ENCODE results near the gene PTPRD.
A peak's percentile ranks its signal among the peaks of the same experiment; 100 is the strongest.
"Not testable (repeated sequence)": the region's sequence is repeated elsewhere in the genome, so short reads cannot be mapped to it uniquely, and the experiment has no call there.

PTPRD gene

DNA sequence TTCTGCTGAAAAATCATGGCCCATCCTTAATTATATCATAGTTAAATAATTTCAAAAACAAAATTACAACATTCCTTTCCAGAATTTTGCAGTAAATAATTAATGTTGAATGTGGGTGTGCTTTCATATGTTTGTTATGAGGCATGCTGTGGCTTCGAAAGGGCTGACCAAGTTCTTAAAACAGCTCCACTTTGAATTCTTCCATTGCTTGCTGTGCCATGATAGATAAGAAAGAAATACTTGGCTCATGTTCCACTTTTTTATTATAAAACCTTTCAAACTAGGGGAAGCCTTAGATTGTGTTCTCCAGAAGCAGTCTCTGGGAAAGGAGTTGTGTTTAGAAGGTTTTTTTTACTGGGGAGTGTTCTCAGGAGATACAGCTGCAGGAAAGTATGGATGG lies 1534.5 kb downstream of the PTPRD start:
- Histone ChIP-seq H3K27me3 (replicated peaks; ENCODE audit: control insufficient read depth, insufficient read depth, low read length) (no peaks in the 10 kb centered on the region), H3K9ac (ENCODE audit: low read length) (no peak overlapping the region), H3K4me1 (ENCODE audit: control insufficient read depth, insufficient read depth, low read length) (no peaks in the 10 kb centered on the region), H3K36me3 (ENCODE audit: control insufficient read depth, insufficient read depth, low read length, severe bottlenecking) (no peaks in the 10 kb centered on the region), H3K4me3 (ENCODE audit: low read length) (no peak overlapping the region), H3K9me3 (ENCODE audit: control insufficient read depth, low read length) (no peaks in the 10 kb centered on the region)
- no peak for DNase-seq (ENCODE audit: low read depth)

DNA sequence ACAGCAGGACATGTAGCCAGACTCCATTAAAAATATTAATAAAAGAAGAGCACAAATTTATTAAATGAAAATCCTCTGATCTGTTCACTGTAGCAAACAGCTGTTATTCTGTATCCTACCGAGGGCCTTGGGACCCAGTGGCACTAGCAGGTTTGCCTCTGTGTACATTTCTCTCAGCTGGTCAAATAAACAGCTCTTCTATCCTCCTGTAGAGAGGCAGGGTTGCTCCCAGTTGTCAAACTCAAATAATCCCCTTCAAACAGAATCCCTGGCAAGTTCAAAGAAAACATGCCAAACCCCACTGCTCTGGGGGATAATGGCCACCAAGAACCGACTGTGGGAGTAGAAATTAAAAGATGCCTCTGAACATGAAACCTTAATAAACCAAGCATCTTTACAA lies 1551.2 kb downstream of the PTPRD start:
- no peak for DNase-seq (ENCODE audit: low read depth)
- H3K27me3 ChIP-seq (replicated peaks; ENCODE audit: control insufficient read depth, insufficient read depth, low read length) = no peaks in the 10 kb centered on the region
- H3K9ac ChIP-seq (ENCODE audit: low read length) = no peak overlapping the region
- no peaks in the 10 kb centered on the region for H3K36me3 ChIP-seq (ENCODE audit: control insufficient read depth, insufficient read depth, low read length, severe bottlenecking)
- H3K4me3 ChIP-seq (ENCODE audit: low read length) = no peak overlapping the region
- H3K4me1 ChIP-seq (ENCODE audit: control insufficient read depth, insufficient read depth, low read length) = no peaks in the 10 kb centered on the region
- H3K9me3 ChIP-seq (ENCODE audit: control insufficient read depth, low read length) = no peaks in the 10 kb centered on the region

DNA sequence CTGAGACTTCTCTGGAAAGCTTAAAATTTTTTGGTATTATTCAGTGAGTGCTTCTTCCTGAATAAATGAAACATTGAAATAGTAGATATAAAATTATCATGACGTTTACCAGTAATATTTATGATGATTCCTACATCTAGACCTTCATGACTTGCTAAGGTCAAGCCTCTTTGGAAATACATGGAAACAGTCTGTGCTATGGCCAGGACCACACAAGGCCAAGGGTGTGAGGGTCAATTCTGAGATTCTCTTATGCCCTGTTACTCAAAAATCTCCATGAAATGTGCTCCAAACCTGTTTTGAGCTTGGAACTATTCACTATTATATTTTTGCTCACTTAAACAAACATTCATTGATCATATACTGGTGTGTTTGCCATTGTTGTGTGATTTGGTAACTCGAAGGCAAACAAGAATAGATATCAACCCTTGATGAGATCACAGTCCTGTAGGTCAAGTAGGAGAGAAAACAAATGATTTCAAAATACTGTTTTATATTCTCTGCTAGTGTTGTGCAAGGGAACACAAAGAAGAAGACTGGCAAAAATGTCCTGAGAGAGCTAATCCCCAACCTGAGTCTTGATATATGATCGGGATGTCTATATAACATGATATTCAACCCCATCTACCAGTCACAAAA lies 1558.3 kb downstream of the PTPRD start:
- H3K27me3 ChIP-seq (replicated peaks; ENCODE audit: control insufficient read depth, insufficient read depth, low read length) = no peaks in the 10 kb centered on the region
- H3K36me3 ChIP-seq (ENCODE audit: control insufficient read depth, insufficient read depth, low read length, severe bottlenecking) = no peaks in the 10 kb centered on the region
- no peak overlapping the region for H3K4me3 ChIP-seq (ENCODE audit: low read length)
- H3K9ac ChIP-seq (ENCODE audit: low read length) = no peak overlapping the region
- H3K4me1 ChIP-seq (ENCODE audit: control insufficient read depth, insufficient read depth, low read length) = no peaks in the 10 kb centered on the region
- no peak for DNase-seq (ENCODE audit: low read depth)
- no peaks in the 10 kb centered on the region for H3K9me3 ChIP-seq (ENCODE audit: control insufficient read depth, low read length)

DNA sequence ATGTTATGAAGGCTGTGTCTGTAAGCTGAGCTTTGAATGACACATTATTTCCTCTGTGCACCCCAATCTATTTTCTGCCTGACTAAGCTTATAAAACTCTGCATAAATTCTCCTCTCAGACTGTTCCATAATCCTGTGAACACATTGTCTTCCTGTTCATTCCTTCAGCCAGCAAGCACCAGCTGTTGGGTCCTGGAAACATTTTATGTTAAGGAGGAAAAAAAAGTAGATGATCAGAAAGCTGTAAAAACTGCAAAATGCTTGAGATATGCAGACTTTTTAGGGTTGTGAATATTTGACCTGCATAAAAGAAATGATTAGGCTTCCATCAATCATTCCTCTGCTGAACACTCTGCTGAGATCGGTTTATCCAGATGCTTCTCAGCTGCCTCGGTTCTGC lies 1567.2 kb downstream of the PTPRD start:
- no peak overlapping the region for H3K4me3 ChIP-seq (ENCODE audit: low read length)
- H3K9me3 ChIP-seq (ENCODE audit: control insufficient read depth, low read length) = no peaks in the 10 kb centered on the region
- no peak for DNase-seq (ENCODE audit: low read depth)
- no peaks in the 10 kb centered on the region for H3K4me1 ChIP-seq (ENCODE audit: control insufficient read depth, insufficient read depth, low read length)
- no peaks in the 10 kb centered on the region for H3K27me3 ChIP-seq (replicated peaks; ENCODE audit: control insufficient read depth, insufficient read depth, low read length)
- no peak overlapping the region for H3K9ac ChIP-seq (ENCODE audit: low read length)
- H3K36me3 ChIP-seq (ENCODE audit: control insufficient read depth, insufficient read depth, low read length, severe bottlenecking) = no peaks in the 10 kb centered on the region

DNA sequence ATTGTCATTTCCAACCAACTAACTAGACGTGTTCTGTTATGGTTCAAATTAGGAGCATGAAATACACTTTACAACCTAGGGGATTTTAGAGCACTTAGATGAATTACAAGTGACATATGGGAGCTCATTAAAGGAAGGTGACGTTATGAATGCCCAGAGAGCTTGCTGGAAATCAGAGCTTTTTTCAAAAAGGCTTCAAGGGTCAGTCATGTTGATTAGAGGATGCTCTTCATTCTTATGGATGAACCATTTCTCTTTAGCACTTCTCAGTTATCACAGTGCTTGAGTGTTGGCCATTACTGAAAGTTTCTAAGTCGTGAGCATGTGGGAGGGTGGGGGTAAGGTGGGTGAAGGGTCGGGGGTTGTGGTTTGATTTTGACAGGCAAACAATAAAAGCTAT lies 1567.7 kb downstream of the PTPRD start:
- no peak overlapping the region for H3K4me3 ChIP-seq (ENCODE audit: low read length)
- H3K4me1 ChIP-seq (ENCODE audit: control insufficient read depth, insufficient read depth, low read length) = no peaks in the 10 kb centered on the region
- H3K27me3 ChIP-seq (replicated peaks; ENCODE audit: control insufficient read depth, insufficient read depth, low read length) = no peaks in the 10 kb centered on the region
- no peak overlapping the region for H3K9ac ChIP-seq (ENCODE audit: low read length)
- H3K36me3 ChIP-seq (ENCODE audit: control insufficient read depth, insufficient read depth, low read length, severe bottlenecking) = no peaks in the 10 kb centered on the region
- no peak for DNase-seq (ENCODE audit: low read depth)
- H3K9me3 ChIP-seq (ENCODE audit: control insufficient read depth, low read length) = no peaks in the 10 kb centered on the region

DNA sequence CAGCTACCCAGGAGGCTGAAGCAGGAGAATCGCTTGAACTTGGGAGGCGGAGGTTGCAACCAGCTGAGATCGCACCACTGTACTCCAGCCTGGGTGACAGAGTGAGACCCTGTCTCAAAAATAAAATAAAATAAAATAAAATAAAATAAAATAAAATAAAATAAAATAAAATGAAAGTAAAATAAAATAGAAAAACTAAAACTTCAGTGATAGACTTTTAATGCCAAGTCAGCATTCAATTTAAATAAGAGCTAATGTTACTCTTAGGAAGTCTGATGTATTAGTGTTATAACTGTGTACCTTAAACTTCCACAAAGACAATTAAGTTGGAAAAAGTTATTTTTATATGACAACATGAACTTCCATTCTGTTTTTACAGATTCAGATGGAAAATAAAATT lies 1569.0 kb downstream of the PTPRD start:
- DNase-seq (ENCODE audit: low read depth); H3K36me3 ChIP-seq (ENCODE audit: control insufficient read depth, insufficient read depth, low read length, severe bottlenecking); H3K4me3 ChIP-seq (ENCODE audit: low read length); H3K4me1 ChIP-seq (ENCODE audit: control insufficient read depth, insufficient read depth, low read length); H3K9ac ChIP-seq (ENCODE audit: low read length); H3K9me3 ChIP-seq (ENCODE audit: control insufficient read depth, low read length); H3K27me3 ChIP-seq (replicated peaks; ENCODE audit: control insufficient read depth, insufficient read depth, low read length): not testable (repeated sequence)

DNA sequence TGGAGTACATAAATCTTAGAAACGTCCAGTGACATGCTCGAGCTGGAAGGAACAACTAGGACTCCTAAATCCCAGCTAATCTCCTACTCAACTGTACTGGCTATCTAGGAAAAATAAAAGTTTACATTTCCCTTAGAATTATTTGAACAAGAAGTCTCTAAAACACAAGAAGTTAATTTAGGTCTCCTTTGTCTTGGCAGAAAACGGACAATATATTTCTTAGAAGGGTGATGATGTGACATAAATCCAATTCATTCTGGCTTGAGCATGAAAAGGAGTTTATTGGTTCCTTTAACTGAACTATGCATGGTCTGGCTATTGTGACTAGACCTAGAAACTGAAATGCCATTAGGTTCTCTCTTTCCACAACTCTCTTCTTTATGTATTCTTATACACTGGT lies 1571.0 kb downstream of the PTPRD start:
- Histone ChIP-seq H3K4me3 (ENCODE audit: low read length) (no peak overlapping the region), H3K27me3 (replicated peaks; ENCODE audit: control insufficient read depth, insufficient read depth, low read length) (no peaks in the 10 kb centered on the region), H3K9ac (ENCODE audit: low read length) (no peak overlapping the region), H3K9me3 (ENCODE audit: control insufficient read depth, low read length) (no peaks in the 10 kb centered on the region), H3K4me1 (ENCODE audit: control insufficient read depth, insufficient read depth, low read length) (no peaks in the 10 kb centered on the region), H3K36me3 (ENCODE audit: control insufficient read depth, insufficient read depth, low read length, severe bottlenecking) (no peaks in the 10 kb centered on the region)
- no peak for DNase-seq (ENCODE audit: low read depth)

DNA sequence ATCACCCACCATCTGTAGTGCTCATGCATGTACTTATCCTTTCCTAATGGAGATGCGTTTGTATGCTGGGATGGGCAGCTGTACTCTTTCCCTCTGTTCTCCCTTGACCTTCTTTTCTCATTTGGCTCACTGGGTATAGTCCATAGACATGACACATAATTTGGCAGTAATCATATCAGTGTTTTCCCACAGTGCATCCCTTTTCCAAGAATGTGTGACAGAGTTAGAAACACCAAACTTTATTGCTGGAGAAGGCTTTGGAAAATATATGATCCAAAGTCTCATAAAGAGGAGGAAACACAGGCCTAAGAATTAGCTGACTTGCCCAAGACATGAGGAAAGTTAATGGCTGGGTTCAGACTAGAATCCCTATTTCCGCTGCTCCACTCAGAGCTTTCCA lies 1579.8 kb downstream of the PTPRD start:
- no peaks in the 10 kb centered on the region for H3K27me3 ChIP-seq (replicated peaks; ENCODE audit: control insufficient read depth, insufficient read depth, low read length)

DNA sequence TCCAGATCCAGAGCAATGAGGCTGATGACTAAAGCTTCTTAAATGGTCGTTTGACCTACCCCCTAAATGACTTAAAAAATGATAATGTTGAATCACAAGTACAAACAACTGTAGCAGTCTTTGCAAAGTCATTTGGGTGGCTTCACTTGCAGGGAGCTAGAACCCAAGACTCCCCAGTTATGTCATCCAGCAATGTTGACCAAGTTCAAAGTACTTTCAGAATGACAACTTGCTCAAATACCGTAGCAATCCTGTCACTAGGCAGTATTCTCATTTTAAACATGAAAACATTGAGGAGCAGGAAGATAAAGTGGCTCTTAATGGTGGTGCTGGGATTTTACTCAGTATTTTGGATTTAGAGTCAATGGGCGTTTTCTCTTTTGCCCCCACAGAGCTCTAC lies 1596.2 kb downstream of the PTPRD start:
- Histone ChIP-seq H3K9ac (ENCODE audit: low read length) (no peak overlapping the region), H3K27me3 (replicated peaks; ENCODE audit: control insufficient read depth, insufficient read depth, low read length) (no peaks in the 10 kb centered on the region), H3K4me1 (ENCODE audit: control insufficient read depth, insufficient read depth, low read length) (peaks cover 3% of the 10 kb centered on the region), H3K4me3 (ENCODE audit: low read length) (no peak overlapping the region), H3K9me3 (ENCODE audit: control insufficient read depth, low read length) (no peaks in the 10 kb centered on the region), H3K36me3 (ENCODE audit: control insufficient read depth, insufficient read depth, low read length, severe bottlenecking) (no peaks in the 10 kb centered on the region)
- DNase-seq (ENCODE audit: low read depth) = no peak

More for the DNA sequence above, 1579.8 kb downstream of the PTPRD start:
- no peaks in the 10 kb centered on the region for H3K36me3 ChIP-seq (ENCODE audit: control insufficient read depth, insufficient read depth, low read length, severe bottlenecking)
- no peak overlapping the region for H3K4me3 ChIP-seq (ENCODE audit: low read length)
- peaks cover 11% of the 10 kb centered on the region for H3K9me3 ChIP-seq (ENCODE audit: control insufficient read depth, low read length)
- DNase-seq (ENCODE audit: low read depth) = no peak
- H3K4me1 ChIP-seq (ENCODE audit: control insufficient read depth, insufficient read depth, low read length) = no peaks in the 10 kb centered on the region
- H3K9ac ChIP-seq (ENCODE audit: low read length) = no peak overlapping the region

DNA sequence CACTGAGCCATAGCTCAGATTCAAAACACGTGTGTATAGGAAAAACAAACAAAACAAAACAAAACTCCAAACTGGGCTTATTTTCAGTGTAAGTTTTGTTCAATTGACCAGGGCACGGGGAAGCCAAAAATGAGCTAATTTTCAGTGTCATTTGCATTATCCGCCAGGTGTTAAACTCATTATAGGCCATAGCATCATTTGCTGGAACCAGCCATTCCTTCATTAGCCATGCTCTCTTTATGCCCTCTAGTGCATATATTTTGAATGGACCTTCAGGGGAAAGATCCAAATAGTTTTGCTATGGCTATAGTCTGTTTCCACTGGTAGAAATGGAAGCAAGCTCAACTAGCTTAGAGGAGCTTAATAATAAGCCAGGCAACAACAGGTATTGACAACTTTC lies 1608.0 kb downstream of the PTPRD start:
- Histone ChIP-seq H3K36me3 (ENCODE audit: control insufficient read depth, insufficient read depth, low read length, severe bottlenecking) (no peaks in the 10 kb centered on the region), H3K4me3 (ENCODE audit: low read length) (no peak overlapping the region), H3K9me3 (ENCODE audit: control insufficient read depth, low read length) (no peaks in the 10 kb centered on the region), H3K27me3 (replicated peaks; ENCODE audit: control insufficient read depth, insufficient read depth, low read length) (no peaks in the 10 kb centered on the region), H3K9ac (ENCODE audit: low read length) (no peak overlapping the region), H3K4me1 (ENCODE audit: control insufficient read depth, insufficient read depth, low read length) (peaks cover 23% of the 10 kb centered on the region)
- DNase-seq (ENCODE audit: low read depth) = no peak

DNA sequence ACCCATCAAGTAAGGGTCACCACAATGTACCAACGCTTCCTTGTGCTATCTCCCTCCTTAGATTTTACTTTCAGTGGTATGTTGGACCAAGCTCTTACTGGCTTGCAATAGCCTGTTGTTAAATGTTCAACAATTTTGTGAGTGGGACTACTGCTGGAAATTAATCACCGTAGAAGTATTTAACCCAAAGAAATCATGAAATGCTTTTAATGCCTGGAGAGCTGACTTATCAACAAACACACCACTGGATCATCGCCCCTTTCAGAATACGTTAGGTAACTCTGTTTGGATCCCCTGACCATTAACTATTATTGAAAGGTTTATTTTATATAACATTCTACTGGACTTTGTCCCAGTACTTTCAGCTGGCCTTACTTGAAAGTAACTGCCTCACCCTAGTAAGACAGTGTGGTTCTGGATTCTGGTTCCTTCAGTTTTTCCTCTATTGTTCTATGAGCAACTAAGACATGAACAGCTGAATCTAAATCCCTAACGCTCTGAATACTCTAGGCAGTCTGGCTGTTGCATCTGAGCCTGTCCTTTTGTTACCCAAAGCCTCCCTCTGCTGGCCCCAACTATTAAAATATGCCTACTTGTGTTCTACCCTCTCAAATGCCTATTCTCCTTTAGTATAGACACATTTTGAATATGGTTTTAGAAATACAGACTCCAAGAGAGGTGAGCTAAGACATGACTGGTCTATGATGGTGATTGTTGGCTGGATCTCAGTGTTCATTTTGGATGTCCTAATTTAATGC lies 1609.8 kb downstream of the PTPRD start:
- peak overlapping the region; percentile 61 for H3K9ac ChIP-seq (ENCODE audit: low read length)
- no peak for DNase-seq (ENCODE audit: low read depth)
- no peaks in the 10 kb centered on the region for H3K27me3 ChIP-seq (replicated peaks; ENCODE audit: control insufficient read depth, insufficient read depth, low read length)
- peaks cover 23% of the 10 kb centered on the region for H3K4me1 ChIP-seq (ENCODE audit: control insufficient read depth, insufficient read depth, low read length)
- H3K4me3 ChIP-seq (ENCODE audit: low read length) = peak overlapping the region; percentile 36
- H3K36me3 ChIP-seq (ENCODE audit: control insufficient read depth, insufficient read depth, low read length, severe bottlenecking) = no peaks in the 10 kb centered on the region
- H3K9me3 ChIP-seq (ENCODE audit: control insufficient read depth, low read length) = peaks cover 5% of the 10 kb centered on the region
